ENCODE results near the gene UBALD2. TPM values are rescaled to one million over a fixed set of nuclear protein-coding genes. Genes with fewer than 3 reads are reported as not detected.

The UBALD2 gene
- polyA plus RNA-seq, 1 of the 3 experiments (the other 2 are of a cell fraction), result 27.0 TPM

DNA sequence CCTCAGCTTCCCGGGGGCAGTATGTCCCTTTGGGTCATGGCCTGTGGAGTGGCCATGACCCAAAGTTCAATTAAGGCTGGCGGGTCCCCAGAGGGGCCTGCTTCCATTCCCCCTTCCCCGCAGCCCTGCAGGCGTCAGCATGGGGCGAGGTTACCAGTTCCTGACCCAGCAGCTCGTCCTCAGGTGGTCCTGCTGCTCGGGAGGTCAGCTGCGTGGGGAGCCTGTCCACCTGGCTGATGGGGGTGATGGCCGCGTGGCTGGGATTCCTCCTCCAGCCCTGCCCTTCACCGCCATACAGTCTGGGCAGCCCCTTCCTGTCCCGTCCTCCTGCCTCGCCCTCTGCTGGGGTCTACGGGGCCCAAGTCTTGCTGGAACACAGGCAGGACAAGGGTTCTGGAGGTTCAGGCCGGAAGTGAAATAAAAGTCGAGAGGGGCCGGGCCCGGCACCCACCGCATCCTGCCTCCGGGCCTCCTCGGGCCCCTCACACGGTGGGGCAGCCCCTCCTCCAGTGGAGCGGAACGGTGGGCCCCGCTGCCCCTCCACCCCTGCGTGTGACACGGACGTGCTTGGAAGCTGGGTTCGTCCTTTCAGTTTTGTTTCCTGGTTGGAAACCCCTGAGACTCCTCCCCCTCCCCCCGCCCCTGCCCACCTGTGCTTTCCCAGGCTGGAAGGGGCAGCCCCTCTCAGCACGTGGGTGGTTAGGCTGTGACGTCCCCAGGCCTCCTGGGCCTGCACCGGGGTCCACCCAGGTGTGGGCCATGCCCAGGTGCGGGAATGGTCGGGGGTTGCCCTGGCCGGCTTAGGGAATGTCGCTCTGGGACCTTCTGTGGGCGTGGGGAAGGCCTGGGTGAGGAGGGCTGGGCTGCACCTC is 6.8 kb downstream of the UBALD2 start:
- 95% methylated on average over 33 of the region's 38 CpGs for WGBS (ENCODE audit: low lambda C conversion rate)
- Histone ChIP-seq H3K4me2 (no peak overlapping the region), H3K36me3 (replicated peaks in 1 of 2; ENCODE audit: control insufficient read depth in 1 of 2, insufficient read depth in 2 of 2, low read length in 1 of 2) (peaks cover 8 to 23% of the 10 kb centered on the region in 2 experiments)

More for the DNA sequence above, 6.8 kb downstream of the UBALD2 start:
- Histone ChIP-seq H3K27me3 (ENCODE audit: insufficient read depth) (no peaks in the 10 kb centered on the region), H3K79me2 (ENCODE audit: insufficient read depth) (peaks cover 43% of the 10 kb centered on the region), H3K4me1 (ENCODE audit: control insufficient read depth in 1 of 2, insufficient read depth in 2 of 2, low read depth in 1 of 2, low read length in 1 of 2) (peaks cover 16 to 19% of the 10 kb centered on the region in 2 experiments; a peak in 3 of 4 replicates), H2AFZ (ENCODE audit: low read depth) (no peak overlapping the region), H3K9me3 (no peaks in the 10 kb centered on the region), H3K9me2 (no peaks in the 10 kb centered on the region), H3K27ac (ENCODE audit: low read depth in 2 of 2, low read length in 1 of 2) (no peak overlapping the region), H3K9ac (no peak overlapping the region), H3F3A (replicated peaks; ENCODE audit: insufficient read depth) (peaks cover 9% of the 10 kb centered on the region), H4K20me1 (ENCODE audit: insufficient read depth) (peaks cover 13% of the 10 kb centered on the region; the same call in 1 of the 2 replicates), H3K4me3 (ENCODE audit: low read depth in 2 of 2, low read length in 1 of 2) (no peak overlapping the region)
- ChIA-PET CTCF (interaction anchor here (0.5 to 7.0 kb wide), 8 partner anchors 8 to 258 kb away, joined by 3 to 130 read pairs (median 3); no protein-coding TSS in a partner anchor), POLR2A (interaction anchor here (1.1 kb wide), 1 partner anchor 25 kb away, joined by 3 read pairs; no protein-coding TSS in a partner anchor)
- DNase-seq, result peak; percentile 58
- TF ChIP-seq RAD21 (IDR thresholded peaks at IDR 0.05; ENCODE audit: low read length) (no peak), ZBTB33 (IDR thresholded peaks at IDR 0.05; ENCODE audit: borderline replicate concordance, low read depth) (no peak), TCF12 (IDR thresholded peaks at IDR 0.05) (no peak), IRF3 (IDR thresholded peaks at IDR 0.05; ENCODE audit: low read depth, low read length) (no peak), EZH2phosphoT487 (IDR thresholded peaks at IDR 0.05; ENCODE audit: borderline replicate concordance, low read depth) (no peak), GATA2 (CRISPR knock-in tag; IDR thresholded peaks at IDR 0.05) (no peak), TAF1 (IDR thresholded peaks at IDR 0.05; ENCODE audit: borderline replicate concordance, low read depth, low read length) (no peak), TEAD4 (IDR thresholded peaks at IDR 0.05; ENCODE audit: borderline replicate concordance, insufficient read depth) (no peak), SIN3A (IDR thresholded peaks at IDR 0.05; ENCODE audit: borderline replicate concordance, low read depth, low read length) (no peak), NFIC (IDR thresholded peaks at IDR 0.05; ENCODE audit: borderline replicate concordance) (no peak)
- TF ChIP-seq, protein P1, sequence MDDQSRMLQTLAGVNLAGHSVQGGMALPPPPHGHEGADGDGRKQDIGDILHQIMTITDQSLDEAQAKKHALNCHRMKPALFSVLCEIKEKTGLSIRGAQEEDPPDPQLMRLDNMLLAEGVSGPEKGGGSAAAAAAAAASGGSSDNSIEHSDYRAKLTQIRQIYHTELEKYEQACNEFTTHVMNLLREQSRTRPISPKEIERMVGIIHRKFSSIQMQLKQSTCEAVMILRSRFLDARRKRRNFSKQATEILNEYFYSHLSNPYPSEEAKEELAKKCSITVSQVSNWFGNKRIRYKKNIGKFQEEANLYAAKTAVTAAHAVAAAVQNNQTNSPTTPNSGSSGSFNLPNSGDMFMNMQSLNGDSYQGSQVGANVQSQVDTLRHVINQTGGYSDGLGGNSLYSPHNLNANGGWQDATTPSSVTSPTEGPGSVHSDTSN (IDR thresholded peaks at IDR 0.05), result no peak
- TF ChIP-seq, protein P2, sequence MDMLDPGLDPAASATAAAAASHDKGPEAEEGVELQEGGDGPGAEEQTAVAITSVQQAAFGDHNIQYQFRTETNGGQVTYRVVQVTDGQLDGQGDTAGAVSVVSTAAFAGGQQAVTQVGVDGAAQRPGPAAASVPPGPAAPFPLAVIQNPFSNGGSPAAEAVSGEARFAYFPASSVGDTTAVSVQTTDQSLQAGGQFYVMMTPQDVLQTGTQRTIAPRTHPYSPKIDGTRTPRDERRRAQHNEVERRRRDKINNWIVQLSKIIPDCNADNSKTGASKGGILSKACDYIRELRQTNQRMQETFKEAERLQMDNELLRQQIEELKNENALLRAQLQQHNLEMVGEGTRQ (IDR thresholded peaks at IDR 0.05; ENCODE audit: borderline replicate concordance, low read depth, low read length), result no peak
